HG03342 (cell line): ENCODE results near the gene AIDA.
"Not testable (repeated sequence)": the region's sequence is repeated elsewhere in the genome, so short reads cannot be mapped to it uniquely, and the experiment has no call there.

Source experiments
- ATAC-seq: cut with Tn5 transposase; IDR thresholded peaks from one replicate; pipeline ENCODE4 v1.9.1; 2021; ENCODE audit warnings: mild to moderate bottlenecking, moderate library complexity; ENCODE audit not compliant: unreplicated experiment

AIDA gene

GRCh38 chr1:222712253-222713090 is at the start of gene AIDA, which contains the start of gene BROX:
TSS of gene AIDA (minus strand) at chr1:222712491. CDS start at chr1:222712317, 174 bp downstream.
TSS of gene BROX (plus strand) at chr1:222712564. CDS start at chr1:222715700, 3,136 bp downstream.
- peak; percentile 80 for ATAC-seq

- ATAC-seq = no peak
Observed at GRCh38 chr1:222761083-222761482, 48.8 kb upstream of the AIDA start.

GRCh38 chr1:222759451-222760035 is 47.3 kb upstream of the AIDA start:
- ATAC-seq = no peak

- ATAC-seq = no peak
Observed at GRCh38 chr1:222757646-222758268, 45.5 kb upstream of the AIDA start.

- ATAC-seq = no peak
Observed at GRCh38 chr1:222754366-222755139, 42.3 kb upstream of the AIDA start.

GRCh38 chr1:222751255-222751654 is 39.0 kb upstream of the AIDA start:
- ATAC-seq = no peak

- ATAC-seq = peak; percentile 91
Observed at GRCh38 chr1:222750651-222751050, 38.4 kb upstream of the AIDA start.

- ATAC-seq = no peak
Observed at GRCh38 chr1:222749927-222750326, 37.6 kb upstream of the AIDA start.

GRCh38 chr1:222741630-222742457 is 29.6 kb upstream of the AIDA start:
- ATAC-seq = not testable (repeated sequence)

- ATAC-seq = no peak
Observed at GRCh38 chr1:222739929-222740328, 27.6 kb upstream of the AIDA start.

- ATAC-seq = no peak
Observed at GRCh38 chr1:222739465-222739864, 27.2 kb upstream of the AIDA start.

GRCh38 chr1:222736972-222737371 is 24.7 kb upstream of the AIDA start, which contains the start of gene FAM177B:
TSS of gene FAM177B (plus strand) at chr1:222737202. CDS start at chr1:222746546, 9,344 bp downstream.
- ATAC-seq = no peak

- ATAC-seq = no peak
Observed at GRCh38 chr1:222736470-222736869, 24.2 kb upstream of the AIDA start.

- ATAC-seq = no peak
Observed at GRCh38 chr1:222734740-222735139, 22.4 kb upstream of the AIDA start.

GRCh38 chr1:222732216-222733159 is 20.2 kb upstream of the AIDA start:
- peak; percentile 98 for ATAC-seq

- no peak for ATAC-seq
Observed at GRCh38 chr1:222730866-222731265, 18.6 kb upstream of the AIDA start.

- ATAC-seq = no peak
Observed at GRCh38 chr1:222728746-222729145, 16.5 kb upstream of the AIDA start.

GRCh38 chr1:222716393-222716792 is 4.1 kb upstream of the AIDA start:
- no peak for ATAC-seq
